Effector CD8-positive, alpha-beta T cell (primary cell): ENCODE results near the gene TRIML2.
"Not testable (repeated sequence)": the region's sequence is repeated elsewhere in the genome, so short reads cannot be mapped to it uniquely, and the experiment has no call there.

Experiments
- DNase-seq: peaks from one replicate; lab custom pipeline; 2025; lab: John Stamatoyannopoulos, UW

TRIML2 gene

GRCh38 chr4:188107931-188108843, 1.2 kb downstream of the TRIML2 start:
- DNase-seq: no peak

GRCh38 chr4:188106454-188106853, 2.9 kb downstream of the TRIML2 start:
- DNase-seq: no peak

- no peak for DNase-seq
Measured at GRCh38 chr4:188092824-188093223, 16.6 kb downstream of the TRIML2 start.

- no peak for DNase-seq
Measured at GRCh38 chr4:188086858-188087257, 22.5 kb downstream of the TRIML2 start.

GRCh38 chr4:188082796-188083195, 26.6 kb downstream of the TRIML2 start:
- DNase-seq: no peak

- no peak for DNase-seq
Measured at GRCh38 chr4:188078116-188078515, 31.3 kb downstream of the TRIML2 start.

- DNase-seq: no peak
Measured at GRCh38 chr4:188076169-188076568, 33.2 kb downstream of the TRIML2 start.

GRCh38 chr4:188061083-188061482, 48.3 kb downstream of the TRIML2 start:
- no peak for DNase-seq

- no peak for DNase-seq
Measured at GRCh38 chr4:188053302-188053701, 56.1 kb downstream of the TRIML2 start.

GRCh38 chr4:188046657-188047056, 62.7 kb downstream of the TRIML2 start:
- DNase-seq: no peak

GRCh38 chr4:188045461-188045860, 63.9 kb downstream of the TRIML2 start:
- not testable (repeated sequence) for DNase-seq

- DNase-seq: no peak
Measured at GRCh38 chr4:188043154-188043553, 66.2 kb downstream of the TRIML2 start.

GRCh38 chr4:188042191-188042590, 67.2 kb downstream of the TRIML2 start:
- no peak for DNase-seq

GRCh38 chr4:188041721-188042120, 67.7 kb downstream of the TRIML2 start:
- DNase-seq: no peak
